Measurements from ENCODE around the gene TANGO2. TPM values are rescaled to one million over a fixed set of nuclear protein-coding genes. Genes with fewer than 3 reads are reported as not detected.

The TANGO2 gene
- total RNA-seq, 1 donor from 2014 or later: 24.9 TPM

DNA sequence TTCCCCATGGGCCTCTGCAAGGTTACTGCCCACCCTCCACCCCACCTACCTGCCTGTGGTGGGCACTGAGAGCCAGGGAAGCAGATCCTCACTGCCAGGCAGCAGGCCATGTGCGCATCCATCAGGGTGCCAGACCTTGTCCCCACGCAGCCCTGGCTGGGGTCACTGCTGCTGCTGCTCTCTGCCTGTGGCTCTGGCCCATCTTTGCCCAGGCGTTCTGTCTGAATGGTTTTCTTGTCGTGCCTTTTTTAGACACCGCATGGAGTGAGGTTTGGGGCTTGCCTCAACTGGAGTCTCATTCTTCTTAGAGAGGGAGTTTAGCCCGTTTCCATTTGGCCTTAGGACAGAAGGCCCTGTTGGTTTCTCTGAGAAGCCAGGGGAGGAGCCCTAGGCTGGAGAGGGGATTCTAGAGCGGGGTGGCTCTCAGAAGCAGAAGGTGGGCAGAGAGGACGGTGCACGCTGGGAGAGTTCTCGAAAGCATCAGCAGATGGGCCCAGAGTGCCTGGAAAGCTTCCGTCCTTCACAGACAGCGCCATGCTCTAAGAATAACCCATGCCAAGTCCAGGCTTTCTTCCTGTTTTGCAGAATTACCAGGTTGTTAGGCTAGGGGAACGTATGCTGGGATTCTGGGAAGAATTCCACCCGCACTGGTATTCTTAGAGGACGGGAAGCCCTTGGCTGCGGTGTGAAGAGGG lies 8.1 kb downstream of the TANGO2 start:
- Mint-ChIP-seq H3K27me3 (ENCODE audit: unreplicated experiment) (no peaks in the 10 kb centered on the region), H3K27ac (ENCODE audit: unreplicated experiment) (no peak overlapping the region), H3K4me1 (ENCODE audit: unreplicated experiment) (no peaks in the 10 kb centered on the region), H3K4me3 (ENCODE audit: unreplicated experiment) (no peak overlapping the region), H3K9me3 (ENCODE audit: unreplicated experiment) (no peaks in the 10 kb centered on the region), H3K36me3 (ENCODE audit: unreplicated experiment) (no peaks in the 10 kb centered on the region)
- TF ChIP-seq, protein P1, sequence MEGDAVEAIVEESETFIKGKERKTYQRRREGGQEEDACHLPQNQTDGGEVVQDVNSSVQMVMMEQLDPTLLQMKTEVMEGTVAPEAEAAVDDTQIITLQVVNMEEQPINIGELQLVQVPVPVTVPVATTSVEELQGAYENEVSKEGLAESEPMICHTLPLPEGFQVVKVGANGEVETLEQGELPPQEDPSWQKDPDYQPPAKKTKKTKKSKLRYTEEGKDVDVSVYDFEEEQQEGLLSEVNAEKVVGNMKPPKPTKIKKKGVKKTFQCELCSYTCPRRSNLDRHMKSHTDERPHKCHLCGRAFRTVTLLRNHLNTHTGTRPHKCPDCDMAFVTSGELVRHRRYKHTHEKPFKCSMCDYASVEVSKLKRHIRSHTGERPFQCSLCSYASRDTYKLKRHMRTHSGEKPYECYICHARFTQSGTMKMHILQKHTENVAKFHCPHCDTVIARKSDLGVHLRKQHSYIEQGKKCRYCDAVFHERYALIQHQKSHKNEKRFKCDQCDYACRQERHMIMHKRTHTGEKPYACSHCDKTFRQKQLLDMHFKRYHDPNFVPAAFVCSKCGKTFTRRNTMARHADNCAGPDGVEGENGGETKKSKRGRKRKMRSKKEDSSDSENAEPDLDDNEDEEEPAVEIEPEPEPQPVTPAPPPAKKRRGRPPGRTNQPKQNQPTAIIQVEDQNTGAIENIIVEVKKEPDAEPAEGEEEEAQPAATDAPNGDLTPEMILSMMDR (IDR thresholded peaks at IDR 0.05): no peak
- DNase-seq (ENCODE audit: extremely low spot score, unreplicated experiment): no peak

DNA sequence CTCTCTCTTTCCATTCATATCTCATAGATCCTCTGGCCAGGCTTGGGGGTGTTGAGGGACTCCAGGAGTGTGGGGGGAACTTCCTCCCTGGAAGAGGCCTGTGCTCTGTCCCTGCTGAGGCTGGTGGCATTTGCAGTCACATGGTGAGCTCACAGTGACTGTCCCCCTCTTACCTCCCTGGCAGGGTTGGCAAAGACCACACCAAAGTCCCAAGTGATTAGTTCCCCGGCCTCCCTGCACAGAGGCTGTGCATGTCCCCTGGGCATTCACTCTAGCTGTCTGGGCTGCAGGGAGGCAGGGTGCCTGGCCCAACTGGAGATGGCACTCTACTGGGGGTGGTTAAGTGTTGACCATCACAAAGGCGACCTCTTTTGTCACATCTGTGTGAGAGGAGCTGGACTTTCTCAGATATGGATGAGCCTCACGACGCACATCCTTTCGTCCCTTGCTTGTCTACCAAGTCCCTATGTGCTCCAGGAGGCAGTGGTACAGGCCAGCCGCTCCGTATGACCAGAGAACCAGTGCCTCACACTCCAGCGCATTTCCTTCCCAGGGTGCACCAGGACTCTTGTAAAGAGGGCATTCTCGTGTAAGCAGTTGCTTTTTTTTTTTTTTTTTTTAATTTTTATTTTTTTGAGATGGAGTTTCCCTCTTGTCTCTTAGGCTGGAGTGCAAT lies 8.8 kb downstream of the TANGO2 start:
- DNase-seq (ENCODE audit: extremely low spot score, unreplicated experiment): no peak
- H3K4me3 Mint-ChIP-seq (ENCODE audit: unreplicated experiment): no peak overlapping the region
- H3K27me3 Mint-ChIP-seq (ENCODE audit: unreplicated experiment): no peaks in the 10 kb centered on the region
- peaks cover 4% of the 10 kb centered on the region for H3K36me3 Mint-ChIP-seq (ENCODE audit: unreplicated experiment)
- no peaks in the 10 kb centered on the region for H3K9me3 Mint-ChIP-seq (ENCODE audit: unreplicated experiment)
- no peaks in the 10 kb centered on the region for H3K4me1 Mint-ChIP-seq (ENCODE audit: unreplicated experiment)
- H3K27ac Mint-ChIP-seq (ENCODE audit: unreplicated experiment): no peak overlapping the region
- TF ChIP-seq, protein P1 (IDR thresholded peaks at IDR 0.05): no peak

DNA sequence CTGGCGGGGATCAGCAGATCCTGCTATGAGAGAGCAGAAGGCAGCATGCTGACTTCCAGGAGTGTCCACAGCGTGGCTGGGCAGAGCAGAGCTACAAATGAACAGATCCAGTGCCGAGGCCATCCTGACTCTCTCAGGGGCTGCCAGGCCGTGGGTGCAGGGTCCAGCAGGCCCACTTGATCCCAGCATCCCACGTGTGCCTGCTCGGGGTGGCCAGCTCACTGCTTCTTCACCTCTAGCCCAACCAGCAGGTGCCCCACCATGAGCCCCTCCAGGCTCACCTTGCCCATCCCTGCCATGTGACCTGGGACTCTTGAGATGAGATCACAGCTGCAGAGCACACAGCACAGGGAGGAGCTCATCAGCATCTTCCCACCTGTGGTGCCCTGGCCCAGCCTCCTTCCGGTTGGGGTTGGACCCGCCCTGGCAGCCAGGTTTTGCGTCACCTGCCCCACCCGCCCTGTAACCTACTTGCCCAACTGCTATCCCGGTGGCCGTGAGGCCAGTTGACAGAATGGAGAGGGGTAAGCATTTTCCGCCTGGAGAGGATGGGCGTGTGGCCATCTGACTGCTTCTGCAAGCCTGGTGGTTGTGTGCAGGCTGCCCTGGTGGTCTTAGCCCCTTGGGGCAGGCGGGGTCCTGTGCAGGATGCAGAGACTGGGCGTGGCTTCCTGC lies 11.0 kb downstream of the TANGO2 start:
- H3K9me3 Mint-ChIP-seq (ENCODE audit: unreplicated experiment): no peaks in the 10 kb centered on the region
- TF ChIP-seq, protein P1 (IDR thresholded peaks at IDR 0.05): no peak
- H3K27me3 Mint-ChIP-seq (ENCODE audit: unreplicated experiment): no peaks in the 10 kb centered on the region
- H3K27ac Mint-ChIP-seq (ENCODE audit: unreplicated experiment): no peak overlapping the region
- H3K36me3 Mint-ChIP-seq (ENCODE audit: unreplicated experiment): peaks cover 6% of the 10 kb centered on the region
- DNase-seq (ENCODE audit: extremely low spot score, unreplicated experiment): no peak
- H3K4me3 Mint-ChIP-seq (ENCODE audit: unreplicated experiment): no peak overlapping the region
- no peaks in the 10 kb centered on the region for H3K4me1 Mint-ChIP-seq (ENCODE audit: unreplicated experiment)

DNA sequence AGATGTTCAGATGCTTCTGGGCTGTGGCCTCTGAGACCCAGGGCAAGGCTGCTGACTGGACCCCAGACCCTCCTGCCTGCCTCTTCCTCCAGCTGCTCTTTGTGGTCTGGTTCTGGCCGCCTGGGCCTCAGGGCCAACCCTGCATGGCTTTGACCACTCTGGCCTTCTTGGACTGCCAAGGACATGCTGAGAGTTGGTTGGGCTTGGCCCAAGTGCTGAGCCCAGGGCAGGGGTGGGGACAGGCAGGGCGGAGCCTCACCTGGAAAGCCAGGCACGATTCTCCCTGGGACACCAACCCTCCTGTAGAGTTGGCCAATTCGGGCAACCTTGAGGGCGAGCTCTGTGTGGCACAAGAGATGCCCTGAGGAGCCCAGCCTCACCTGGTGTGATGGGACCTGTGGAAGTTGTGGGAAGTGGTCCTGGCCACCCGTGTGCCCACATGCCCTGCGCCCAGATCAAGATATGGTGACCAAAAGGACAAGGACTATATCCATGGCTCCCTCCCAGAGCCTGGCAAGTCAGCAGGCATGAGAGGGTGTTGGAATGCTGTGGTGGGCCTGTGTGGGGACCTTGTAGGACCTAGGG lies 11.6 kb downstream of the TANGO2 start:
- H3K4me3 Mint-ChIP-seq (ENCODE audit: unreplicated experiment): no peak overlapping the region
- no peak for DNase-seq (ENCODE audit: extremely low spot score, unreplicated experiment)
- no peaks in the 10 kb centered on the region for H3K27me3 Mint-ChIP-seq (ENCODE audit: unreplicated experiment)
- no peaks in the 10 kb centered on the region for H3K9me3 Mint-ChIP-seq (ENCODE audit: unreplicated experiment)
- no peaks in the 10 kb centered on the region for H3K4me1 Mint-ChIP-seq (ENCODE audit: unreplicated experiment)
- no peak overlapping the region for H3K27ac Mint-ChIP-seq (ENCODE audit: unreplicated experiment)
- peaks cover 9% of the 10 kb centered on the region for H3K36me3 Mint-ChIP-seq (ENCODE audit: unreplicated experiment)
- TF ChIP-seq, protein P1 (IDR thresholded peaks at IDR 0.05): no peak
